ENCODE measurements around the gene POLH.

DNA sequence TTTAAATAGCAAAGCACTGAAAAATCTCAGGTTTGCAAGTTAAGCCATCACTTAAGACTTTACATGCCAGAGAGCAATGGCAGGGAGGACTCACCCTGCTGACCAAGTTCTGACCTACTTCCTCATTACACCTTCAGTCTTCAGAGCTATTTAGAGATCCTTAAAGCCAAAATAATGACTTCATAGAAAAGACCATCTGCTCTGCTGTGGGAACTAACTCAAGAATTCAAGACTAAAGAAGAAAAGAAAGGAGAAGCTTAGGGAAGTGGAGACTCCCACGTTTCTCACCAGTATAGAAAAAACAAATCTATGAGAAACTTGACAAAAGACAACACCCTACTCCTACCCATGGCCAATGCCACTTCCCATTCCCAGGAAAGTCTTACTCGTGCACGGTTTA is 28.8 kb upstream of the POLH start:
- TF ChIP-seq MAZ (IDR thresholded peaks at IDR 0.05; ENCODE audit: borderline replicate concordance, low read depth, low read length) (no peak), RFX5 (IDR thresholded peaks at IDR 0.05; ENCODE audit: low read depth, low read length) (no peak)
